Natural killer cell (primary cell): Measurements from ENCODE around the gene NIF3L1. TPM values are rescaled to one million over a fixed set of nuclear protein-coding genes. Genes with fewer than 3 reads are reported as not detected.
A peak's percentile ranks its signal among the peaks of the same experiment; 100 is the strongest.

ENCODE experiments used
- ATAC-seq, 3 donors: fragments of 150-1000 bp in 2 of 3; fragments of 200-7000 bp in 1 of 3; cut with Tn5 transposase; 1 replicate in 1 of 3; 2 replicates in 2 of 3; pipeline ENCODE4 v1.10.0; 2021; ENCODE audit warnings: mild to moderate bottlenecking in 2 of 3, moderate library complexity in 2 of 3
- DNase-seq, 2 donors: peaks; one replicate each; pipeline versions ENCODE4 v3.0.0 to v3.0.0-alpha.2; 2013 to 2021; ENCODE audit warnings: mixed read lengths in 1 of 2
- H3K27ac ChIP-seq: one replicate; pipeline ENCODE4 v1.5.1; 2013; ENCODE audit warnings: mild to moderate bottlenecking, low read length
- H3K27me3 ChIP-seq: one replicate; pipeline ENCODE4 v1.6.1; 2013; ENCODE audit warnings: low read length; ENCODE audit not compliant: control insufficient read depth, insufficient read depth
- H3K36me3 ChIP-seq: one replicate; pipeline ENCODE4 v1.6.1; 2013; ENCODE audit warnings: low read length; ENCODE audit not compliant: control insufficient read depth, insufficient read depth
- H3K4me1 ChIP-seq: one replicate; pipeline ENCODE4 v1.6.1; 2013; ENCODE audit warnings: low read length; ENCODE audit not compliant: control insufficient read depth, insufficient read depth
- H3K4me3 ChIP-seq: one replicate; pipeline ENCODE4 v1.5.1; 2013; ENCODE audit warnings: low read length
- H3K9me3 ChIP-seq: one replicate; pipeline ENCODE4 v1.6.1; 2013; ENCODE audit warnings: low read length; ENCODE audit not compliant: control insufficient read depth, insufficient read depth
- H3K27ac Mint-ChIP-seq, 2 donors: one replicate each; pipeline ENCODE4 v1.8.0; 2022; ENCODE audit warnings: mild to moderate bottlenecking in 2 of 2, mixed read lengths in 2 of 2, moderate library complexity in 1 of 2
- H3K27me3 Mint-ChIP-seq, 2 donors: one replicate each; pipeline ENCODE4 v1.8.0; 2022; ENCODE audit warnings: low read depth in 2 of 2, mixed read lengths in 2 of 2
- H3K36me3 Mint-ChIP-seq: one replicate; pipeline ENCODE4 v1.8.0; 2022; ENCODE audit warnings: mixed read lengths
- H3K4me1 Mint-ChIP-seq, 2 donors: one replicate each; pipeline ENCODE4 v1.8.0; 2022; ENCODE audit warnings: mixed read lengths in 2 of 2
- H3K4me3 Mint-ChIP-seq: one replicate; pipeline ENCODE4 v1.8.0; 2022; ENCODE audit warnings: mild to moderate bottlenecking, moderate library complexity, mixed read lengths
- H3K9me3 Mint-ChIP-seq, 2 donors: one replicate each; pipeline ENCODE4 v1.8.0; 2022; ENCODE audit warnings: mixed read lengths in 2 of 2
- WGBS: methylation state at CpG from one replicate; pipeline ENCODE4 v1.1.7; 2013; ENCODE audit warnings: missing lambda C conversion rate; ENCODE audit not compliant: insufficient coverage; 5-methylcytosine and 5-hydroxymethylcytosine counted together
- intact Hi-C: fragments of 100-400 bp; cut with micrococcal nuclease; formaldehyde crosslinking; loops from one replicate; pipeline ENCODE4 v1.14.2; 2022
- total RNA-seq, 4 donors: library from RNA; stranded (reverse); fragments of 120-200 nt in 1 of 4; gene quantifications; one replicate each; pipeline versions ENCODE4 v1.2.3 to v1.2.4, GENCODE V29; 2013 to 2022
- TF ChIP-seq, protein P1 (sequence below): fragments of 200-600 bp; IDR thresholded peaks from one replicate; pipeline ENCODE4 v1.8.0; 2022; ENCODE audit warnings: antibody characterized with exemption

The NIF3L1 gene
- total RNA-seq, 3 donors from 2014 or later (not counting 1 experiment from before 2014, with no cell fraction given), result 8.8 to 13.3 (median 9.6) TPM

GRCh38 chr2:200905618-200906296 lies 16.6 kb downstream of the NIF3L1 start:
- Histone ChIP-seq H3K27me3 (no peaks in the 10 kb centered on the region), H3K36me3 (peaks cover 32% of the 10 kb centered on the region), H3K4me3 (no peak overlapping the region), H3K4me1 (no peaks in the 10 kb centered on the region), H3K27ac (no peak overlapping the region), H3K9me3 (no peaks in the 10 kb centered on the region)
- intact Hi-C loops, result loop anchor here (1.0 kb wide), 2 partner anchors 164 to 272 kb away; no protein-coding TSS in a partner anchor
- DNase-seq (peak; percentile 29 to 66), ATAC-seq (peak in 2 of 3 donors; percentile 37 to 45)
- no peaks in the 10 kb centered on the region for H3K9me3 Mint-ChIP-seq
- no peak overlapping the region for H3K4me3 Mint-ChIP-seq
- no peaks in the 10 kb centered on the region for H3K27me3 Mint-ChIP-seq
- H3K36me3 Mint-ChIP-seq, result no peaks in the 10 kb centered on the region
- H3K27ac Mint-ChIP-seq, result no peak overlapping the region
- WGBS, result no CpG with 5 or more reads among the region's 2 CpGs
- peaks cover 6 to 8% of the 10 kb centered on the region in 2 donors for H3K4me1 Mint-ChIP-seq
- TF ChIP-seq, protein P1, sequence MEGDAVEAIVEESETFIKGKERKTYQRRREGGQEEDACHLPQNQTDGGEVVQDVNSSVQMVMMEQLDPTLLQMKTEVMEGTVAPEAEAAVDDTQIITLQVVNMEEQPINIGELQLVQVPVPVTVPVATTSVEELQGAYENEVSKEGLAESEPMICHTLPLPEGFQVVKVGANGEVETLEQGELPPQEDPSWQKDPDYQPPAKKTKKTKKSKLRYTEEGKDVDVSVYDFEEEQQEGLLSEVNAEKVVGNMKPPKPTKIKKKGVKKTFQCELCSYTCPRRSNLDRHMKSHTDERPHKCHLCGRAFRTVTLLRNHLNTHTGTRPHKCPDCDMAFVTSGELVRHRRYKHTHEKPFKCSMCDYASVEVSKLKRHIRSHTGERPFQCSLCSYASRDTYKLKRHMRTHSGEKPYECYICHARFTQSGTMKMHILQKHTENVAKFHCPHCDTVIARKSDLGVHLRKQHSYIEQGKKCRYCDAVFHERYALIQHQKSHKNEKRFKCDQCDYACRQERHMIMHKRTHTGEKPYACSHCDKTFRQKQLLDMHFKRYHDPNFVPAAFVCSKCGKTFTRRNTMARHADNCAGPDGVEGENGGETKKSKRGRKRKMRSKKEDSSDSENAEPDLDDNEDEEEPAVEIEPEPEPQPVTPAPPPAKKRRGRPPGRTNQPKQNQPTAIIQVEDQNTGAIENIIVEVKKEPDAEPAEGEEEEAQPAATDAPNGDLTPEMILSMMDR, result peak; percentile 49

GRCh38 chr2:200909958-200910357 lies 20.8 kb downstream of the NIF3L1 start:
- 98% methylated on average over 3 of the region's 4 CpGs for WGBS
- intact Hi-C loops, result no loop called here
- Histone ChIP-seq H3K27me3 (no peaks in the 10 kb centered on the region), H3K36me3 (peaks cover 48% of the 10 kb centered on the region), H3K27ac (no peak overlapping the region), H3K9me3 (no peaks in the 10 kb centered on the region), H3K4me3 (no peak overlapping the region), H3K4me1 (no peaks in the 10 kb centered on the region)
- Mint-ChIP-seq H3K4me3 (no peak overlapping the region), H3K36me3 (peaks cover 20% of the 10 kb centered on the region), H3K27me3 (no peaks in the 10 kb centered on the region), H3K27ac (no peak overlapping the region), H3K4me1 (no peaks in the 10 kb centered on the region), H3K9me3 (no peaks in the 10 kb centered on the region)
- DNase-seq, result no peak
- ATAC-seq, result no peak
- TF ChIP-seq, protein P1, result no peak

- H3K9me3 Mint-ChIP-seq, result no peaks in the 10 kb centered on the region
- Histone ChIP-seq H3K27me3 (no peaks in the 10 kb centered on the region), H3K36me3 (peaks cover 62% of the 10 kb centered on the region), H3K27ac (no peak overlapping the region), H3K4me3 (no peak overlapping the region), H3K4me1 (no peaks in the 10 kb centered on the region), H3K9me3 (no peaks in the 10 kb centered on the region)
- DNase-seq, result no peak
- no peak for ATAC-seq
- H3K27ac Mint-ChIP-seq, result peak overlapping the region in 1 of 2 donors; percentile 59
- H3K36me3 Mint-ChIP-seq, result peaks cover 20% of the 10 kb centered on the region
- no peaks in the 10 kb centered on the region for H3K27me3 Mint-ChIP-seq
- TF ChIP-seq, protein P1, result no peak
- no peak overlapping the region for H3K4me3 Mint-ChIP-seq
- H3K4me1 Mint-ChIP-seq, result no peaks in the 10 kb centered on the region
- intact Hi-C loops, result no loop called here
These were observed 24.5 kb downstream of the NIF3L1 start for GRCh38 chr2:200913654-200914053.

DNA sequence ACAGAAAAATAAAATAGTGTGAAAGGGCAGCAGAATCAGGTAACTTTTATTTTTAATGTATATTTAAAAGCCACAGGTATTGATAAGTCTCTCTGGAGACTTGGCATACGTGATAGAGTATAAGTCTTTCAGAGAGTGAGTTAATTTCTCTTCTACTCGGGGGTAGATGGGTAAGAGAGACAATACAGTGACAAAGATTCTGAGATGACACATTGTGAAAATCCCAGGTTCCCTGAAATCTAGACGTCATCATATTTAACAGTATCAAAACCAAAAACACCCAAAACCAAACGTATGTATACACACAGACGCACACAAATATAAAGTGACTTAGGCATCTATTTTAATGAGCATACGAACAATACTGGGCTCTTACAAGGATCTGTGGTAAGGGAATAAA lies 33.3 kb downstream of the NIF3L1 start:
- Histone ChIP-seq H3K9me3 (no peaks in the 10 kb centered on the region), H3K4me1 (no peaks in the 10 kb centered on the region), H3K27ac (no peak overlapping the region), H3K4me3 (no peak overlapping the region), H3K27me3 (no peaks in the 10 kb centered on the region), H3K36me3 (peaks cover 67% of the 10 kb centered on the region)
- H3K9me3 Mint-ChIP-seq, result no peaks in the 10 kb centered on the region
- H3K4me3 Mint-ChIP-seq, result no peak overlapping the region
- 85% methylated on average over 6 of the region's 6 CpGs for WGBS
- no peaks in the 10 kb centered on the region for H3K36me3 Mint-ChIP-seq
- TF ChIP-seq, protein P1, result no peak
- intact Hi-C loops, result no loop called here
- H3K4me1 Mint-ChIP-seq, result no peaks in the 10 kb centered on the region
- no peaks in the 10 kb centered on the region for H3K27me3 Mint-ChIP-seq
- no peak for DNase-seq
- no peak for ATAC-seq
- H3K27ac Mint-ChIP-seq, result no peak overlapping the region
